HG03175 (cell line): ENCODE measurements around the gene GRM3.

Source experiments
- ATAC-seq: cut with Tn5 transposase; IDR thresholded peaks from one replicate; pipeline ENCODE4 v1.9.1; 2021; ENCODE audit warnings: mild to moderate bottlenecking, moderate library complexity; ENCODE audit not compliant: unreplicated experiment

GRM3 gene

DNA sequence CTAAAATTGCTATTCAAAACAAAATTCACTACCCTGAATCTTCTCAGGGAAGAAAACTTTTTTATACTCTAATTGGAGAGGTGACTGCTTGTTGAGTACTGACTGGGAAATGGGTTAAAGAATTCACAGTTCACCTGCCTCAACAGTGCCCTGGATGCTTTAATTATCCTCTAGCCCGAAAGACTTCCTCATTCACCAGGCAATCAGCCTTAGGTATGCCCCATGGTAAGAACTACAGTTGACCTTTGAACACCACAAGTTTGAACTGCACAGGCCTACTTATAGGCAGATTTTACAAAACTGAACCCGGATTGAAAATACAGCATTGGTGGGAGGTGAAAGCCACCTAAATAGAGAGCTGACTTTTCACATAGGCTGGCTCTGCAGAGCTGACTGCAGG lies 240.4 kb downstream of the GRM3 start:
- ATAC-seq, result no peak

DNA sequence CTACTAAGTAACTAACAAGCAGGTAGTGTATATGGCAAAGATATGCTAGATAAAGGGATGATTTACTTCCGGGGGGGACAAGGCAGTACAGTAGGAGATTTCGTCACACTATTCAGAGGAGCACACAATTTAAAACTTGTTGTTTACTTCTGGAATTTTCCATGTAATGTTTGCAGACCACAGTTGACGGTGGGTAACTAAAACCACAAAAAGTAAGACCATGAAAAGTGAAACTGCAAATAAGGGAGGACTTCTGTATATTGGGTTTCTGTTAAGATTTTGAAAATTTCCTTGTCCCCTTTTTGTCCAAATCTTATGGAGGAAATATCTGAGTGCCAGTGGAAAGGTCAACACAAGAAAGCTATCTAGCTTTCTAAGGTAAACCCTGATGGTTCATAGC lies 245.8 kb downstream of the GRM3 start:
- no peak for ATAC-seq

DNA sequence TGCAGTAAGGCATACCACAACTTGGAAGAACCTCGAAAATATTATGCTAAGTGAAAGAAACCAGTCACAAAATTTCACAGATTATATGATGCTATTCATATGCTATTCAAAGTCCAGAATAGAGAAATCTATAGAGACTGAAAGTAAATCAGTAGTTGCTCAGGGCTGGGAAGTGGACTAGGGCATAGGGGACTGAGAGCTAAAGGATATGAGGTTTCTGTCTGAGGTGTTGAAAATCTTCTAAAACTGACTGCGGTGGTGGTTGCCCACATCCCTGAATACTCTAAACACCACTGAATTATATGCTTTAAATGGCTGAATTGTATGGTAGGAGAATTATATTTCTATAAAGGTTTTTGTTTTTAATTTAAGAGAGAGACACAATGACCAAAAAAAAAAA lies 254.5 kb downstream of the GRM3 start:
- no peak for ATAC-seq

DNA sequence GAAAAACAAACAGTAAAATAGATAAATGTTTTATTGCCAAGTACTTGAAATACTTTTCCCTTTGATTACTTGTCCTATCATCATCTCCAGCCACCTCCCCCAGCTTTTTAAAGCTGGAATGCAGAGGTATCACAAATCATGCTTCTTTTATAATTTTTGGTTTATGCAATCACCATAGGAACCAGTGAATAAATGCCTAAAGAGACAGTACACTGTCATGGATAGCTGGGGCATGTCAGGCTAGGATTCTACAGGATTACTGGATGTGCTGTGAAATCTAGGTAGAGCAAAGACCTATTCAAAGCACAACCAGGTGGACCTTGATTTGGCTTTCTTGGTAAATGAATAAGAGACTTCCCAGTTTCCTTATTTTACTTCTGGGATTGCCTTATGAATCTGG lies 257.2 kb downstream of the GRM3 start:
- ATAC-seq, result no peak

DNA sequence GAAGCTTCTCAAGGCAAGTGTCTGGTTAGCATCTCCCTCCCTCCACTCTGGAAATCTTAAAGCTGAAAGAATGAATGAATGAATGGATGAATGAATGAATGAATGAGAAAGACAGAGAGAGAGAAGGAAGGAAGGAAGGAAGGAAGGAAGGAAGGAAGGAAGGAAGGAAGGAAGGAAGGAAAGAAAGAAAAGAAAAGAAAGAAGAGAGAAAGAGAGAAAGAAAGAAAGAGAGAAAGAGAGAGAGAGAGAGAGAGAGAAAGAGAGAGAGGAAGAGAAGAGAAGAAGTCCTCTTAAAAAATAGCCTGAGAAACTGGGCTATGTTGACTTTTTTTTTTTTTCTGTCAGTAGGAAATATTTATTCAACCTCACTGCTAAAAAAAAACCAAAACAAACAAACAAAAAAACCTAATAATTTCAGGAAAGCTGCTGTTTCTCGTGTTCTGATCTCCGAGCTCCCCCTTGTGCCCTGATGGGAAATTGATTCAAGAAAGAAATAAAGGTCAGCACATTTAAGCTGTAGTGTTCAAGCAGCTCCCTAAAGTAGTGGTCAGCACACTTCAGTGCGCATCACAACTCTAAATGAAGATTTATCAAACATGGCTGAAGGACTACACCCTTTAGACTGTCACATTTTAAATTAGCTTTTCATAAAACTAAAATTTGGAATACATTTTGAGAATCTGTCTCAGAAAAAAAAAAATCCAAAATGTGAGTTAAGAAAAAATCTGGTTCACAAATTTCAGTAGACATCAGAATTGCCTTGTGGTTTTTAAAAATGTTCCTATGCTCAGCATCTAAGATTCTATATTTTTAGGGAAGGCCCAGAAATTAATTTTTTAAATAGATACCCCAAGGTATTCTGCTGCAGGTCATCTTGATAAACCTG lies 261.5 kb downstream of the GRM3 start:
- no peak for ATAC-seq

DNA sequence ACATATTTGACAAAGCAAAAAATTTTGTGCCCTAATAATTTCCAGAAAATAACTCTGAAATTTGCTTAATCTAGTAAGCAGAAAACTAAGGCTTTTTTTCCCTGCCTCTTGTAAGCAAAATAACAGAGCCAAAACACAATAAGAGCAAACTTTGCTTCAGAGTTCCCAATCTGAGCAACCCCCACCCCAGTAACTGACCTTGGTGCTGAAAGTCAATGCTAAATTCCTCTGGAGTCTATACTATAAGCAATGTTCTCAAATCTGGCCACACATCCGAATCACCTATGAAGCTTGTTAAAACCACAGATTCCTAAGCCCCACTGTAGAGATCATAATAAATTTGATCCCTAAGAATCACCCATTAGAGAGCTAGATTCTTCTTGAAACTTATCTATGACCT lies 265.2 kb downstream of the GRM3 start:
- ATAC-seq, result no peak

DNA sequence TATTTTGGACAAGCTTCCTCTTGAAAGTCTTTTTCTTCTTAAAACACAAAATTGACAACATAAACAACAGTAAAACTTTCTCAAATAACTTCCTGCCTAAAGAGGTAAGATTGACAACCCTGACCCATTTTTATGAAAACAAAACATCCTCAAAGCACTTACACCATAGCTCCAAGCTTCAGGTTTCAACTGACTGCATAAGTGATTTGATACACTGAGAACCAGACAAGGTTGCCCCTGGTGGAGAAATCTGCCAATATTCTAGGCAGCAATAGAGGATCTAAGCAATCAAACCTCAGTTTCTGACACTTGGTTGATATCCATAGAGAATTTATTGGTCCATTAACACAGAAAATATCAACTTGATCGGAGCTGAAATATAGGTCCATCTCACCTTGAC lies 267.9 kb downstream of the GRM3 start:
- ATAC-seq, result no peak

DNA sequence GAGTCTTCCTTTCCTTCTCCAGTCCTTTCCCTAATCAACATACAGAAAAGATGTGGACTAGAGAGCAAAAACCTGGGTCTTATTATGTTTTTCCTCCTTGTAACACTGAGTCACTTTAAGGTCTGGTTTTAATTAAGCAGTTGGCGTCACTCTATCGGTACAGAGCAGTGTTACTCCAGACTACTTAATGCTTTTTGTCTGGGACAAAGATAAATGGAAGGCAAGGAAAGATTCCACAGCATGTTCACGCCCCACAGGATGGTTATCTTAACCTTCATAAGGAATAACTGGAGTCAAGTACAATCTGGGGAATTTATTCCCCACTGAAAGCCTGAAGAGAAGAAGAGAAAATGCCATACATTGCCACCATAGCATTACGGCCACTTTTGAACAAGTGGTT lies 270.0 kb downstream of the GRM3 start:
- ATAC-seq, result no peak
